ENCODE measurements around the gene SH2D6. TPM values are rescaled to one million over a fixed set of nuclear protein-coding genes. Genes with fewer than 3 reads are reported as not detected.

Gene SH2D6
- polyA plus RNA-seq, 1 donor from 2014 or later = not detected

- H2AFZ ChIP-seq (ENCODE audit: low read depth, low read length) = no peak overlapping the region
- H3K9me3 ChIP-seq (ENCODE audit: low read length) = no peaks in the 10 kb centered on the region
- no peaks in the 10 kb centered on the region for H3K27me3 ChIP-seq (ENCODE audit: insufficient read depth, low read depth, low read length)
- no peak overlapping the region for H3K27ac ChIP-seq (ENCODE audit: low read length)
- TF ChIP-seq EZH2 (IDR thresholded peaks at IDR 0.05; ENCODE audit: borderline replicate concordance, insufficient read depth, low read length, poor library complexity, severe bottlenecking) (no peak), POLR2AphosphoS5 (IDR thresholded peaks at IDR 0.05) (no peak), TAF1 (IDR thresholded peaks at IDR 0.05; ENCODE audit: low read depth) (no peak), CTCF (IDR thresholded peaks at IDR 0.05; ENCODE audit: poor library complexity, severe bottlenecking) (no peak)
- no peak overlapping the region for H3K9ac ChIP-seq (ENCODE audit: low read length)
- no peak overlapping the region for H3K4me3 ChIP-seq (ENCODE audit: low read length)
- no peaks in the 10 kb centered on the region for H3K79me2 ChIP-seq (replicated peaks; ENCODE audit: insufficient read depth, low read length)
- H4K20me1 ChIP-seq (ENCODE audit: insufficient read depth) = no peaks in the 10 kb centered on the region
- no peak overlapping the region for H3K4me2 ChIP-seq (ENCODE audit: low read length)
- no peaks in the 10 kb centered on the region for H3F3A ChIP-seq (ENCODE audit: insufficient read depth, low read length, poor library complexity, severe bottlenecking)
- no peaks in the 10 kb centered on the region for H3K36me3 ChIP-seq (ENCODE audit: insufficient read depth, low read length)
- H3K9me2 ChIP-seq (ENCODE audit: insufficient read depth, low read length) = no peaks in the 10 kb centered on the region
Measured at GRCh38 chr2:85369500-85369899, 49.0 kb upstream of the SH2D6 start.

GRCh38 chr2:85371045-85371444 is 47.5 kb upstream of the SH2D6 start:
- H3F3A ChIP-seq (ENCODE audit: insufficient read depth, low read length, poor library complexity, severe bottlenecking) = no peaks in the 10 kb centered on the region
- H3K9me3 ChIP-seq (ENCODE audit: low read length) = no peaks in the 10 kb centered on the region
- H3K36me3 ChIP-seq (ENCODE audit: insufficient read depth, low read length) = no peaks in the 10 kb centered on the region
- no peak overlapping the region for H3K9ac ChIP-seq (ENCODE audit: low read length)
- H3K79me2 ChIP-seq (replicated peaks; ENCODE audit: insufficient read depth, low read length) = no peaks in the 10 kb centered on the region
- H4K20me1 ChIP-seq (ENCODE audit: insufficient read depth) = no peaks in the 10 kb centered on the region
- no peak overlapping the region for H3K4me3 ChIP-seq (ENCODE audit: low read length)
- no peak for TF ChIP-seq SMC3 (conservative IDR thresholded peaks at IDR 0.05; ENCODE audit: poor library complexity)
- TF ChIP-seq, protein P1, sequence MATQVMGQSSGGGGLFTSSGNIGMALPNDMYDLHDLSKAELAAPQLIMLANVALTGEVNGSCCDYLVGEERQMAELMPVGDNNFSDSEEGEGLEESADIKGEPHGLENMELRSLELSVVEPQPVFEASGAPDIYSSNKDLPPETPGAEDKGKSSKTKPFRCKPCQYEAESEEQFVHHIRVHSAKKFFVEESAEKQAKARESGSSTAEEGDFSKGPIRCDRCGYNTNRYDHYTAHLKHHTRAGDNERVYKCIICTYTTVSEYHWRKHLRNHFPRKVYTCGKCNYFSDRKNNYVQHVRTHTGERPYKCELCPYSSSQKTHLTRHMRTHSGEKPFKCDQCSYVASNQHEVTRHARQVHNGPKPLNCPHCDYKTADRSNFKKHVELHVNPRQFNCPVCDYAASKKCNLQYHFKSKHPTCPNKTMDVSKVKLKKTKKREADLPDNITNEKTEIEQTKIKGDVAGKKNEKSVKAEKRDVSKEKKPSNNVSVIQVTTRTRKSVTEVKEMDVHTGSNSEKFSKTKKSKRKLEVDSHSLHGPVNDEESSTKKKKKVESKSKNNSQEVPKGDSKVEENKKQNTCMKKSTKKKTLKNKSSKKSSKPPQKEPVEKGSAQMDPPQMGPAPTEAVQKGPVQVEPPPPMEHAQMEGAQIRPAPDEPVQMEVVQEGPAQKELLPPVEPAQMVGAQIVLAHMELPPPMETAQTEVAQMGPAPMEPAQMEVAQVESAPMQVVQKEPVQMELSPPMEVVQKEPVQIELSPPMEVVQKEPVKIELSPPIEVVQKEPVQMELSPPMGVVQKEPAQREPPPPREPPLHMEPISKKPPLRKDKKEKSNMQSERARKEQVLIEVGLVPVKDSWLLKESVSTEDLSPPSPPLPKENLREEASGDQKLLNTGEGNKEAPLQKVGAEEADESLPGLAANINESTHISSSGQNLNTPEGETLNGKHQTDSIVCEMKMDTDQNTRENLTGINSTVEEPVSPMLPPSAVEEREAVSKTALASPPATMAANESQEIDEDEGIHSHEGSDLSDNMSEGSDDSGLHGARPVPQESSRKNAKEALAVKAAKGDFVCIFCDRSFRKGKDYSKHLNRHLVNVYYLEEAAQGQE (IDR thresholded peaks at IDR 0.05; ENCODE audit: borderline replicate concordance) = no peak
- TF ChIP-seq EZH2 (IDR thresholded peaks at IDR 0.05; ENCODE audit: borderline replicate concordance, insufficient read depth, low read length, poor library complexity, severe bottlenecking) = no peak
- TF ChIP-seq TAF1 (IDR thresholded peaks at IDR 0.05; ENCODE audit: low read depth) = no peak
- TF ChIP-seq MXI1 (conservative IDR thresholded peaks at IDR 0.05; ENCODE audit: poor library complexity, severe bottlenecking) = no peak
- no peak for TF ChIP-seq CTCF (IDR thresholded peaks at IDR 0.05; ENCODE audit: poor library complexity, severe bottlenecking)
- TF ChIP-seq EP300 (conservative IDR thresholded peaks at IDR 0.05; ENCODE audit: poor library complexity, severe bottlenecking) = no peak
- TF ChIP-seq RAD21 (conservative IDR thresholded peaks at IDR 0.05) = no peak
- TF ChIP-seq POLR2AphosphoS5 (IDR thresholded peaks at IDR 0.05) = no peak
- no peaks in the 10 kb centered on the region for H3K27me3 ChIP-seq (ENCODE audit: insufficient read depth, low read depth, low read length)
- no peaks in the 10 kb centered on the region for H3K9me2 ChIP-seq (ENCODE audit: insufficient read depth, low read length)
- no peak overlapping the region for H3K4me2 ChIP-seq (ENCODE audit: low read length)
- H3K27ac ChIP-seq (ENCODE audit: low read length) = no peak overlapping the region
- no peak overlapping the region for H2AFZ ChIP-seq (ENCODE audit: low read depth, low read length)
